HEK293 (cell line): ENCODE results near the gene FAM118A.
A peak's percentile ranks its signal among the peaks of the same experiment; 100 is the strongest.

ENCODE experiments used
- CTCF ChIA-PET: fragments of 350-600 bp; formaldehyde crosslinking; extraction: SDS; loops from one replicate; lab custom pipeline; 2021; ENCODE audit warnings: antibody characterized with exemption; lab: Yijun Ruan, JAX
- POLR2A ChIA-PET: fragments of 300-600 bp; formaldehyde crosslinking; extraction: SDS; loops from one replicate; lab custom pipeline; 2020; ENCODE audit warnings: antibody characterized with exemption, inconsistent platforms; lab: Yijun Ruan, JAX
- H3K27ac ChIP-seq: fragments of 200-500 bp; sonication (Bioruptor generic); 2 replicates; pipeline ENCODE4 v1.5.1; 2014; ENCODE audit warnings: low read depth, low read length, control low read depth, inconsistent platforms; ENCODE audit errors: extremely low read depth
- H3K36me3 ChIP-seq, 2 experiments: fragments of 200-500 bp in 1 of 2; sonication (Bioruptor generic) in 1 of 2; 1 replicate in 1 of 2; 2 replicates in 1 of 2; pipeline ENCODE4 v1.5.1; 2014 to 2017; ENCODE audit warnings: inconsistent platforms in 2 of 2, low read length in 2 of 2; ENCODE audit not compliant: control insufficient read depth in 2 of 2, insufficient read depth in 1 of 2
- H3K4me1 ChIP-seq: fragments of 200-500 bp; sonication (Bioruptor generic); 2 replicates; pipeline ENCODE4 v1.5.1; 2014; ENCODE audit warnings: mild to moderate bottlenecking, low read length, inconsistent platforms; ENCODE audit not compliant: control insufficient read depth, insufficient read depth
- H3K4me3 ChIP-seq: 2 replicates; pipeline ENCODE4 v1.5.1; 2011; ENCODE audit warnings: low read depth, mild to moderate bottlenecking, control low read depth, low read length, moderate library complexity
- H3K9me3 ChIP-seq: fragments of 200-500 bp; sonication (Bioruptor generic); 2 replicates; pipeline ENCODE4 v1.5.1; 2014; ENCODE audit warnings: low read depth, low read length, inconsistent platforms; ENCODE audit not compliant: control insufficient read depth, insufficient read depth
- BCL11B ChIP-seq: fragments of 450-650 bp; formaldehyde crosslinking; IDR thresholded peaks from 2 replicates; pipeline ENCODE4 v1.5.1; 2016; ENCODE audit warnings: low read depth, missing biosample characterization, missing genetic modification characterization
- BCL6B ChIP-seq: fragments of 450-650 bp; formaldehyde crosslinking; IDR thresholded peaks from 2 replicates; pipeline ENCODE4 v1.5.1; 2017; ENCODE audit warnings: missing biosample characterization, missing genetic modification characterization
- HOXC10 ChIP-seq: sonication (generic); formaldehyde crosslinking; IDR thresholded peaks from 2 replicates; pipeline ENCODE4 v1.8.1; 2023; ENCODE audit warnings: mild to moderate bottlenecking, missing genetic modification reagents
- PRDM4 ChIP-seq: fragments of 450-650 bp; formaldehyde crosslinking; IDR thresholded peaks from 2 replicates; pipeline ENCODE4 v1.5.1; 2017; ENCODE audit warnings: missing biosample characterization, missing genetic modification characterization
- ZBTB10 ChIP-seq: fragments of 450-650 bp; formaldehyde crosslinking; IDR thresholded peaks from 2 replicates; pipeline ENCODE4 v1.5.1; 2016; ENCODE audit warnings: missing biosample characterization, missing genetic modification characterization
- ZBTB7A ChIP-seq: fragments of 450-650 bp; formaldehyde crosslinking; IDR thresholded peaks from 2 replicates; pipeline ENCODE4 v1.5.1; 2016; ENCODE audit warnings: low read depth, missing biosample characterization, missing genetic modification characterization
- ZFHX2 ChIP-seq: fragments of 450-650 bp; formaldehyde crosslinking; conservative IDR thresholded peaks from 2 replicates; pipeline ENCODE4 v1.5.1; 2016; ENCODE audit warnings: missing biosample characterization, missing genetic modification characterization
- ZFP69B ChIP-seq: fragments of 450-650 bp; formaldehyde crosslinking; IDR thresholded peaks from 2 replicates; pipeline ENCODE4 v1.5.1; 2016; ENCODE audit warnings: missing biosample characterization, missing genetic modification characterization
- ZNF221 ChIP-seq: fragments of 450-650 bp; formaldehyde crosslinking; IDR thresholded peaks from 2 replicates; pipeline ENCODE4 v1.5.1; 2017; ENCODE audit warnings: missing biosample characterization, missing genetic modification characterization, borderline replicate concordance
- ZNF266 ChIP-seq: fragments of 450-650 bp; formaldehyde crosslinking; IDR thresholded peaks from 2 replicates; pipeline ENCODE4 v1.5.1; 2016; ENCODE audit warnings: missing biosample characterization, missing genetic modification characterization, low read depth
- ZNF274 ChIP-seq, 2 experiments: fragments of 200-500 bp in 1 of 2; fragments of 450-650 bp in 1 of 2; sonication (Bioruptor generic) in 1 of 2; formaldehyde crosslinking in 1 of 2; IDR thresholded peaks; 2 replicates each; pipeline versions ENCODE4 v1.5.1 to v1.6.1; 2014 to 2016; ENCODE audit warnings: borderline replicate concordance in 1 of 2, inconsistent platforms in 1 of 2, low read length in 1 of 2, missing biosample characterization in 1 of 2, missing genetic modification characterization in 1 of 2
- ZNF335 ChIP-seq: fragments of 450-650 bp; formaldehyde crosslinking; conservative IDR thresholded peaks from 2 replicates; pipeline ENCODE4 v1.5.1; 2016; ENCODE audit warnings: missing biosample characterization, missing genetic modification characterization
- ZNF37A ChIP-seq: fragments of 450-650 bp; IDR thresholded peaks from 2 replicates; pipeline ENCODE4 v1.5.1; 2018; ENCODE audit warnings: missing biosample characterization, missing genetic modification characterization
- ZNF416 ChIP-seq: fragments of 450-650 bp; formaldehyde crosslinking; IDR thresholded peaks from 2 replicates; pipeline ENCODE4 v1.5.1; 2016; ENCODE audit warnings: missing biosample characterization, missing genetic modification characterization
- ZNF521 ChIP-seq: fragments of 450-650 bp; formaldehyde crosslinking; IDR thresholded peaks from 2 replicates; pipeline ENCODE4 v1.5.1; 2017; ENCODE audit warnings: missing biosample characterization, mild to moderate bottlenecking, missing genetic modification characterization
- ZNF561 ChIP-seq: fragments of 450-650 bp; IDR thresholded peaks from 2 replicates; pipeline ENCODE4 v1.5.1; 2018; ENCODE audit warnings: missing biosample characterization, missing genetic modification characterization, borderline replicate concordance
- ZNF624 ChIP-seq: fragments of 450-650 bp; formaldehyde crosslinking; IDR thresholded peaks from 2 replicates; pipeline ENCODE4 v1.5.1; 2017; ENCODE audit warnings: missing biosample characterization, missing genetic modification characterization
- ZNF626 ChIP-seq: fragments of 450-650 bp; sonication (Bioruptor Pico); formaldehyde crosslinking; IDR thresholded peaks from 2 replicates; pipeline ENCODE4 v1.5.1; 2018; ENCODE audit warnings: missing biosample characterization, missing genetic modification characterization, inconsistent platforms
- ZNF629 ChIP-seq: fragments of 450-650 bp; formaldehyde crosslinking; IDR thresholded peaks from 2 replicates; pipeline ENCODE4 v1.5.1; 2017; ENCODE audit warnings: missing biosample characterization, missing genetic modification characterization
- ZNF747 ChIP-seq: fragments of 450-650 bp; formaldehyde crosslinking; IDR thresholded peaks from 2 replicates; pipeline ENCODE4 v1.5.1; 2016; ENCODE audit warnings: missing biosample characterization, missing genetic modification characterization
- ZNF76 ChIP-seq: fragments of 450-650 bp; formaldehyde crosslinking; IDR thresholded peaks from 2 replicates; pipeline ENCODE4; 2016; ENCODE audit warnings: low read depth, missing biosample characterization, missing genetic modification characterization, borderline replicate concordance
- ZNF843 ChIP-seq: fragments of 450-650 bp; formaldehyde crosslinking; IDR thresholded peaks from 2 replicates; pipeline ENCODE4 v1.5.1; 2016; ENCODE audit warnings: missing biosample characterization, missing genetic modification characterization
- ZSCAN18 ChIP-seq: fragments of 450-650 bp; formaldehyde crosslinking; IDR thresholded peaks from 2 replicates; pipeline ENCODE4 v1.5.1; 2016; ENCODE audit warnings: missing biosample characterization, missing genetic modification characterization

FAM118A gene

GRCh38 chr22:45263463-45264269 lies 46.1 kb upstream of the FAM118A start (continued):
- TF ChIP-seq BCL6B (tag by site-specific recombination) (no peak), ZNF335 (tag by site-specific recombination) (peak; percentile 52; the same call in 1 of the 2 replicates), HOXC10 (no peak), ZFHX2 (tag by site-specific recombination) (peak; percentile 18; the same call in 1 of the 2 replicates), ZNF626 (tag by site-specific recombination) (no peak)

- no peaks in the 10 kb centered on the region for H3K36me3 ChIP-seq
- H3K9me3 ChIP-seq, result no peaks in the 10 kb centered on the region
- peaks cover 7% of the 10 kb centered on the region for H3K4me1 ChIP-seq
- CTCF ChIA-PET, result interaction anchor here (0.6 to 2.5 kb wide), 2 partner anchors 19 to 196 kb away, joined by 3 to 6 read pairs; no protein-coding TSS in a partner anchor
- TF ChIP-seq ZNF521 (tag by site-specific recombination) (no peak), BCL11B (tag by site-specific recombination) (no peak), ZBTB7A (tag by site-specific recombination) (no peak), ZNF747 (tag by site-specific recombination) (no peak), ZNF37A (no peak), ZNF221 (tag by site-specific recombination) (no peak), ZBTB10 (tag by site-specific recombination) (no peak), ZNF266 (no peak), ZNF274 (IDR thresholded peaks at IDR 0.05; ENCODE audit: low read length) (no peak), ZNF274 (tag by site-specific recombination; IDR thresholded peaks at IDR 0.05; ENCODE audit: borderline replicate concordance) (no peak), ZNF843 (tag by site-specific recombination) (no peak), ZSCAN18 (tag by site-specific recombination) (no peak), ZNF335 (tag by site-specific recombination) (no peak), ZNF416 (no peak), ZFP69B (tag by site-specific recombination) (no peak), ZNF624 (no peak), ZNF561 (tag by site-specific recombination) (no peak), ZNF629 (tag by site-specific recombination) (no peak), PRDM4 (tag by site-specific recombination) (no peak), ZNF76 (tag by site-specific recombination) (no peak)
- no peak overlapping the region for H3K27ac ChIP-seq
- POLR2A ChIA-PET, result no interaction called here
- no peak overlapping the region for H3K4me3 ChIP-seq
Observed at GRCh38 chr22:45265535-45265934, 44.2 kb upstream of the FAM118A start.
